HuH-7 (cell line): Measurements from ENCODE around the gene CXCL3.

ENCODE experiments used
- DNase-seq: peaks from one replicate; pipeline ENCODE4 v3.0.0; 2011; ENCODE audit warnings: low spot score

CXCL3 gene

GRCh38 chr4:74013264-74013663 is 25.2 kb downstream of the CXCL3 start:
- DNase-seq, result no peak

GRCh38 chr4:74012130-74012529 is 26.4 kb downstream of the CXCL3 start:
- no peak for DNase-seq

- DNase-seq, result no peak
Observed at GRCh38 chr4:74009307-74009706, 29.2 kb downstream of the CXCL3 start.

- no peak for DNase-seq
Observed at GRCh38 chr4:74006009-74006476, 32.4 kb downstream of the CXCL3 start.

GRCh38 chr4:74005528-74005927 is 33.0 kb downstream of the CXCL3 start:
- no peak for DNase-seq

GRCh38 chr4:74004668-74005067 is 33.8 kb downstream of the CXCL3 start:
- no peak for DNase-seq

- no peak for DNase-seq
Observed at GRCh38 chr4:74000301-74000700, 38.2 kb downstream of the CXCL3 start.

GRCh38 chr4:73998040-73999011 is 40.2 kb downstream of the CXCL3 start, which contains the start of gene CXCL5:
Gene CXCL5, minus strand, starts transcription at chr4:73998677. Its CDS starts 96 bp downstream, at chr4:73998581.
- DNase-seq, result peak; percentile 65

GRCh38 chr4:73992050-73992449 is 46.4 kb downstream of the CXCL3 start:
- no peak for DNase-seq

GRCh38 chr4:73991742-73992000 is 46.8 kb downstream of the CXCL3 start:
- no peak for DNase-seq

- DNase-seq, result no peak
Observed at GRCh38 chr4:73990988-73991741, 47.3 kb downstream of the CXCL3 start.

- DNase-seq, result no peak
Observed at GRCh38 chr4:73989928-73990327, 48.6 kb downstream of the CXCL3 start.

- no peak for DNase-seq
Observed at GRCh38 chr4:73989031-73989430, 49.5 kb downstream of the CXCL3 start.

GRCh38 chr4:73988061-73988460 is 50.4 kb downstream of the CXCL3 start, which contains the start of gene PPBP:
Gene PPBP, minus strand, starts transcription at chr4:73988190. Its CDS starts 87 bp downstream, at chr4:73988103.
- DNase-seq, result no peak
